Stimulated activated CD8-positive, alpha-beta memory T cell treated with anti-CD3 and anti-CD28 coated beads, Interleukin-2, amount 100 ng/mL, for 1 hour (primary cell): Measurements from ENCODE around the gene EEF2.

Source experiments
- DNase-seq, 2 donors: peaks; one replicate each; pipeline ENCODE4 v3.0.0-alpha.2; 2020; ENCODE audit warnings: low read depth in 2 of 2

The EEF2 gene

GRCh38 chr19:3984584-3984907, 717 bp downstream of the EEF2 start:
- DNase-seq, result no peak

DNA sequence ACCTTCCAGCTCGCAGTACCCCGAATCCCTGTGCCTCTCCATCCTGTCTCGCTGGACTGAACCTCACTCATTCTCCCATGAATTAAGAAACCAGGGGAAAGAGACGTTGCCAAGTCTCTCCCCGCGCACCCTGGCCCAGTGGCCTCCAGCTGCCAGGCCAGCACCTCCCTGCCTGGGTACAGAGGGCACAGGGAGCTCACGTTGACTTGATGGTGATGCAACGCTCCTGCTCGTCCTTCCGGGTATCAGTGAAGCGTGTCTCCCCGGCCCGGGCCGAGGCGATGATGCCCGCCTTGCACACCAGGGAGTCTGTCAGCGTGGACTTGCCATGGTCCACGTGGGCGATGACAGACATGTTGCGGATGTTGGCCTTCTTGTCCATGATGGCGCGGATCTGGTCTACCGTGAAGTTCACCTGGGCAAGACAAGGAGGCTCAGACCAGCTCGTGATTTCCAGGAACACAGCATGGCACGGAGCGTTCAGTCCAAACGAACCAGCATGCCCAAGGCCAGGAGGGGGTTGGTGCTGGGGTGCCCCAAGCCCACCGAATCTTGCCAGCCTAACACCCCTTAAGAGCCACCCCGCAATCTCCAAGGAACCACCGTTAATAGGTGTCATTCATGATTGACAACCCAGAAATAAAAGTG, 1.2 kb downstream of the EEF2 start:
- no peak for DNase-seq

DNA sequence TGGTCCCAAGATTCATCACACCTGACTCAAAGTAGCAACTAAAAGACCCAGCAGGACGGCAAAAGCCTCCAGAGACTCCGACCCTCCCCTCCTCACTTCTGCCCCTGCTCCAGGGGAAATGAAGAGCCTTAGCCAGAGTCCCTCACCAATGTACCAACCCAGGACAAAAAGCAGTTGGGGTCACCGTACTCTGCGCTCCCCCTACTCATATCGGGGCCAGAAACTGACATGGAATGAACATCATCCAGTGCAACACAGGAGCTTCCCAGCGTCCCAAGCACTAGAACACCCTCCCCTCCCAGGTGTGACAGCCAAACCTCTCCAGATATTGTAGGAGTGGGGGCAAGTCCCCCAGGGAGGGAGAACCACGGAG, 1.7 kb downstream of the EEF2 start:
- no peak for DNase-seq

DNA sequence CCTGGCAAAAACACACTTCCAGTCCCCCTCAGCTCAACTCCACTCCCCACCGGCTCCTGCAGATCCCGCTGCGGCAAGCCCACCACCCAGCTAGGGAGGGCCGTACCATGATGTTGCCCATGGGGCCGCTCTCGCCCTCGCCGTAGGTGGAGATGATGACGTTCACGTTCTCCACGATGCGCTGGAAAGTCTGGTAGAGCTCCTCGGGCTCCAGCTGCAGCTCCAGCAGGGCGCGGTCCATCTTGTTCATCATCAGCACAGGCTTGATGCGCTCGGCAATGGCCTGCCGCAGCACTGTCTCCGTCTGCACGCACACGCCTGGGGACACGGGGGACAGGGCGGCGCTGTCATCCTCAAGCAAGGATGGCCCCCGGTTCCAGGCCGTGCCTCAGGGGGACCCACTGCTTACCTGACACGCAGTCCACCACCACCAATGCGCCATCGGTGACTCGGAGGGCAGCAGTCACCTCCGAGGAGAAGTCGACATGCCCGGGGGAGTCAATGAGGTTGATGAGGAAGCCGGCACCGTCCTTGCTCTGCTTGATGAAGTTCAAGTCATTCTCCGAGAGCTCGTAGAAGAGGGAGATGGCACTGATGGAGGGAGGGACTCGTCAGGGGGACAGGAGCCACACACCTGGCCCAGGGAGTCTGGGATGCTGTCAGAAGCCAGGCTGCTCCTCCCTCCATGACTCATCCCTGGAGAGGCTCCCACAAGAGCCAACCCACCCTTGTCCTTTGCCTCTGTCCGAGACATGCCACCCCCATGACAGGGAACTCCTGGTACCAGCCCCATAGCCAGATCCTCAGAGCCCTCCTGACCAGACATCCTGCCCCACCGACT, 2.3 kb downstream of the EEF2 start:
- no peak for DNase-seq

- DNase-seq, result no peak
Measured at GRCh38 chr19:3981736-3982681, 3.3 kb downstream of the EEF2 start.

- DNase-seq, result no peak
Measured at GRCh38 chr19:3981373-3981735, 3.9 kb downstream of the EEF2 start.

DNA sequence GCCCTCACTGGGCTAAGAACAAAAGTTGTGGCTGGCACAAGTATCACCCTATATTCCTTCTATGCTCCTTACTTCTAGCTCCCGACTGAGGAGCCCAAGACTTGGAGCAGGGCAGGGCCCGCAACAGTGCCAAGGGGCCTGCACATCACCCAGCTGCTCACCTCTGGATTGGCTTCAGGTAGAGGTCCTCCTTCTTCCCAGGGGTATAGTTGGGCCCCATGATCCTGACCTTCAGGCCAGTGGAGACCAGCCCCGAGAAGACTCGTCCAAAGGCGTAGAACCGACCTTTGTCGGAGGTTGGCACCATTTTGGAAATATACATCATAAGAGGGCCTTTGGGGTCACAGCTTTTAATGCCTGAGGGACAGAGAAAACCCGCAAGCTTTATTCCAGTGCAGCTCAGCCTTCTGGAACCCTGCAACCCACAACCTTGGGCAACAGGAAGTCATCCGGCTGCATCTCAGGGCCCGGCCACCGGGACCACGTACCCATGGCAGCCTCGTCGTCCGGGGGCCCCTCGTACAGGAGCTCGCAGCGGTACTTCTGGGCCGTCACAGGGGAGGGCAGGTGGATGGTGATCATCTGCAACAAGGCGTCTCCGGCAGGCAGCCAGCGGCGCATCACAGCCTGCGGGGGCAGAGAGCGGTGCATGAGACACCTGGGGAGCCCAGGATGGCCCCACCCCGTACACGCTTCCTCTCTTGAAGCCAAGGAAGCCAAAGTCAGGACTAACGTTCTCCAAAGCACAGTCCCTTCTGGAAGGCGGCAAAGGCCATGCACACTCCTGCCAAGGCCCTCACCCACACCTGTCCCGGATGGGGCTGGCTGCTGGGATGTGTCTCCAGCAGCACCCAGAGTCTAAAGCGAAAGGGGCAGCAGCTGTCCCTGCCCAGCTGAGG, 4.7 kb downstream of the EEF2 start:
- DNase-seq, result no peak

DNA sequence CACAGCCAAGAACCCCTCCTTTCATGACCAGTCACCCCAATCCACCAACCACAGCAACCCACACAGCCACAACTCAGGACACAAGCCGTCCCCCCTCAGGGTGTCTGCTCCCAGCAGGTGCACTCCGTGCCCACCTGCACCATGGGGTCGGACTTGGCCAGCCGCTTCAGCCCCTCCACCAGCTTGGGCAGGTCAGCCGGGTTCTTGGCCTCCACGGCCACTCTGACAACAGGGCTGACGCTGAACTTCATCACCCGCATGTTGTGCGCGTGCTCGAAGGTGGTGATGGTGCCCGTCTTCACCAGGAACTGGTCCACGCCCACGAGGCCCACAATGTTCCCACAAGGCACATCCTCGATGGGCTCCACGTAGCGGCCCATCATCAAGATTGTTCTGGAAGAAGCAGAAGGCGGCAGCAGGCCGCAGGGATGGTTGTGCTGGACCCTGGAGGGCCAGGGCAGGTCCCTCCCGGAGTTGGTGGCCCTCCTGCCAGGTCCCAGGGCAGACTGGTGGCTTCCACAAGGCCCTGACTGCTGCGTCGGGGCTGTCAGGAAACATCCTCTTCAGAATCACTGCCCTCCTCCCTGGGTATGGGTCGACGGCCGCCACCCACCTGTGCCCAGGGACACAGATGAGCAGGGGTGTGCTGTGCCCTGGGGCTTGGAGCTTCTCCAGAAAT, 5.5 kb downstream of the EEF2 start:
- no peak for DNase-seq

DNA sequence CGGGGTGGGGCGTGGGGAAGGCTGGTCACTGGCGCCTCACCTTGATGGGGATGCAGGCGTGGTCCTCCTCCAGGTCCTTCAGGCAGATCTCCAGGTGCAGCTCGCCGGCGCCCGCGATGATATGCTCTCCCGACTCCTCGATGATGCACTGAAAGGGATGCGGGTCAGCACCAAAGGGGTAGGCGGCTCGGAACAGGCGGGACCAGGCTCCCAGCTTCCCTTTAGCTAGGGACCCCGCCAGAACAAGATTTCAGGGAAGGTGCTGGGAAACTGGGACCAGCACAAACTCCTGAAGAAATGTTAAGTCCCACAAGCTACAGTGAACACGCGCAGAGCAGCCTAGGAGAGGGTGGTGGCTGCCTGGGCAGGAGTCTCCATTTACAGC, 6.0 kb downstream of the EEF2 start:
- DNase-seq, result no peak

DNA sequence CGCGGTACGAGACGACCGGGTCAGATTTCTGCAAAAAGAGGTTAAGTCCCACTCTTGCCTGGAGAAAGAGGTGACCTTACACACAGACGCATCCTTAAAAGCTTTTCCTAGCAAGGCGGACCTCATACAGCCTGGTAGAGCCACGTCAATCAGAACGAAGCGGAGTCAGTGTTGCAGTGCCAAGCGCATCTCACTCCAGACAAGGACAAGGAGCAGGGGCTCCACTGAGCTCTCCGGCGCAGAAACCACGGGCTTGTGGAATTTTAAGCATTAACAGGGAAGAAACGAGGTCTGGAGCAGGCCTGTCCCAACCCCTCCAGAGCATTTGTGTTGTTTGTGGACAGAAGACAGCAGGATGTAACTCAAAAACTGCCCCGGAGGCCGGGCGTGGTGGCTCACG, 7.1 kb downstream of the EEF2 start:
- no peak for DNase-seq

DNA sequence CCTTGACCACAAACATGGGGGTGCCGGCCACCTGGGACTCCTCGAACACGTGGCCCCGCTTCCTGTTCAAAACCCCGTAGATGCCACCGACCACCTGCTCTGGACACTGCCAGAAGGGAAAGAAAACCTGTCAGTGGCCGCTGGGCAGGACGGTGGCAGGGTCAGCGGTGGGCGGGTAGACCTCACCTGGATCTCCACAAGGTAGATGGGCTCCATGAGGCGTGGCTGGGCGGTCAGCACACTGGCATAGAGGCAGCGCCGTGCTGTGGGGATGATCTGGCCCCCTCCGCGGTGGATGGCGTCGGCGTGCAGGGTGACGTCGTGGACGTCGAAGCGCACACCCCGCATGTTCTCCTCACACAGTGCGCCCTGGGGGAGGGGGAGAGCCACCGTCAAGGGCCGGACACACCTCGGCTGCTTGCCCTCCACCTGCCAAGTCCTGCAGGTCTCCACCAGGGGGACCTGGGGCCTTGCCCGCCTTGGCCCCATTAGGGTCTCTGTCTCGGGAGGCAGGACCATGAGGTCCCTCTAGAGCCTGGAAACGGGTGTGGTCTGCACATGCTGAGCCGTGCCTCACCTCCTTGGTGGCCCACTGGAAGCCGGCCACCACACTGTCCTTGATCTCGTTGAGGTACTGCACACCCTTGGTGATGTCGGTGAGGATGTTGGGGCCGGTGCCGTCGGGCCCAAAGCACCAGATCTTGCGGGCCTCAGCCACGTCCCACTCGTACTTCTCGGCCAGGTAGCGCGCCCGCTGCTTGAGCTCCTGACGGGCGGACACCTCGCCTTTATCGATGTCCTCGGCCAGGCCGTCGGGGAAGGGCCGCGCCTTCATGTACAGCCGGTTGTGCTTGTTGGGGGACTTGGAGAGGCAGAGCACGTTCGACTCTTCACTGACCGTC, 7.8 kb downstream of the EEF2 start:
- DNase-seq, result no peak

GRCh38 chr19:3976495-3977241, 8.6 kb downstream of the EEF2 start:
- DNase-seq, result no peak

DNA sequence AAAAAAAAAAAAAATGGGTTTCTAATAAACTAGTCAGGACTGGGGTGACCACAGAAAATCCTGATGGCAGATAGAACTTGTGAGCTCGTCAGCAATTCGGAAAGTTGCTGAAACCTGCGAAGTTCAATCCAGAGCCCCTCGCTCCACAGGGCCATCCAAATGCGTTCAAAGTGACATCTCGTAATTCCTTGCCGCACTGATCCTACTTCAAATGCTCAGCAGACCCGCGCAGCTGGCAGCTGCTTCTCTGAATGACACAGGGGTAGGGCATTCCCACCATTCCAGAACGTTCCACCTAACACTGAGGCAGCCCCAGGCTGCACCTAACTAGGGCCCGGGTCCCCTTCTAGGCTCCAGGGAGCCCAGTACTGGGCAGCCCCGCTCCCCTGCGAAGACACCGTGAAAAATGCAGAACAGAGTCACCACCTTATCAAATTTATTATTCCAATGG, 9.6 kb downstream of the EEF2 start:
- DNase-seq, result no peak

DNA sequence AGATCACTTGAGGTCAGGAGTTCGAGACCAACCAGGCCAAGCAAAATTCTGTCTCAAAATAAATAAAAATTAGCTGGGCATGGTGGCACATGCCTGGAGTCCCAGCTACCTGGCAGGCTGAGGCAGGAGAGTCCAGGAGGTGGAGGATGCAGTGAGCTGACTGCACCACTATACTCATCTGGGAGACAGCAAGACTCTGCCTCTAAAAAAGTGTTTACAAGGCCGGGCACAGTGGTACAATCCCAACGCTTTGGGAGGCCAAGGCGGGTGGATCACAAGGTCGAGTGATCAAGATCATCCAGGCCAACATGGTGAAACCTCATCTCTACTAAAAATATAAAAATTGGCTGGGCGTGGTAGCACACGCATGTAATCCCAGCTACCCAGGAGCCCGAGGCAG, 10.1 kb downstream of the EEF2 start:
- no peak for DNase-seq

- DNase-seq, result peak; percentile 83
Measured at GRCh38 chr19:3970808-3971598, 14.3 kb downstream of the EEF2 start, which contains the start of gene DAPK3. DAPK3 (minus strand) TSS chr19:3971099; CDS start chr19:3969735, 1,364 bp downstream.

GRCh38 chr19:3970313-3970807, 14.9 kb downstream of the EEF2 start:
- no peak for DNase-seq

- no peak for DNase-seq
Measured at GRCh38 chr19:3969435-3970312, 15.6 kb downstream of the EEF2 start.
